ENCODE measurements around the gene ZDHHC17. TPM values are rescaled to one million over a fixed set of nuclear protein-coding genes. Genes with fewer than 3 reads are reported as not detected.
"Not testable (repeated sequence)": the region's sequence is repeated elsewhere in the genome, so short reads cannot be mapped to it uniquely, and the experiment has no call there.

Gene ZDHHC17
- total RNA-seq (2014; rRNA removed; shearing (Covaris generic)), result 22.9 and 31.8 TPM in 2 replicates

GRCh38 chr12:76763746-76764675 is at the start of gene ZDHHC17:
Gene ZDHHC17, plus strand, starts transcription at chr12:76764115. Its CDS starts 122 bp downstream, at chr12:76764237.
- Histone ChIP-seq H3K27me3 (ENCODE audit: control insufficient read depth, insufficient read depth, low read length) (no peaks in the 10 kb centered on the region), H3K36me3 (replicated peaks; ENCODE audit: control insufficient read depth, insufficient read depth, low read length) (no peaks in the 10 kb centered on the region)
- peak; percentile 96 for DNase-seq

GRCh38 chr12:76714415-76714814 is 49.5 kb upstream of the ZDHHC17 start:
- H3K4me3 ChIP-seq (ENCODE audit: insufficient read depth, low read depth, low read length), result no peak overlapping the region
- DNase-seq, result no peak
- no peaks in the 10 kb centered on the region for H3K36me3 ChIP-seq (replicated peaks; ENCODE audit: control insufficient read depth, insufficient read depth, low read length)
- no peaks in the 10 kb centered on the region; the same call in 1 of the 2 replicates for H3K27me3 ChIP-seq (ENCODE audit: control insufficient read depth, insufficient read depth, low read length)

More at GRCh38 chr12:76763746-76764675, at the start of gene ZDHHC17:
- peak within 1 kb of the TSS; percentile 92 for H3K4me3 ChIP-seq (ENCODE audit: insufficient read depth, low read depth, low read length)

- no peak for DNase-seq
- Histone ChIP-seq H3K4me3 (ENCODE audit: insufficient read depth, low read depth, low read length) (no peak overlapping the region), H3K27me3 (ENCODE audit: control insufficient read depth, insufficient read depth, low read length) (no peaks in the 10 kb centered on the region; the same call in 1 of the 2 replicates), H3K36me3 (replicated peaks; ENCODE audit: control insufficient read depth, insufficient read depth, low read length) (no peaks in the 10 kb centered on the region)
Measured at GRCh38 chr12:76714861-76715260, 49.1 kb upstream of the ZDHHC17 start.

GRCh38 chr12:76715332-76715731 is 48.6 kb upstream of the ZDHHC17 start:
- Histone ChIP-seq H3K27me3 (ENCODE audit: control insufficient read depth, insufficient read depth, low read length) (no peaks in the 10 kb centered on the region; the same call in 1 of the 2 replicates), H3K4me3 (ENCODE audit: insufficient read depth, low read depth, low read length) (no peak overlapping the region), H3K36me3 (replicated peaks; ENCODE audit: control insufficient read depth, insufficient read depth, low read length) (no peaks in the 10 kb centered on the region)
- DNase-seq, result no peak

GRCh38 chr12:76717314-76717713 is 46.6 kb upstream of the ZDHHC17 start:
- no peaks in the 10 kb centered on the region; the same call in 1 of the 2 replicates for H3K27me3 ChIP-seq (ENCODE audit: control insufficient read depth, insufficient read depth, low read length)
- H3K36me3 ChIP-seq (replicated peaks; ENCODE audit: control insufficient read depth, insufficient read depth, low read length), result no peaks in the 10 kb centered on the region
- DNase-seq, result no peak
- H3K4me3 ChIP-seq (ENCODE audit: insufficient read depth, low read depth, low read length), result no peak overlapping the region

- Histone ChIP-seq H3K27me3 (ENCODE audit: control insufficient read depth, insufficient read depth, low read length) (no peaks in the 10 kb centered on the region; the same call in 1 of the 2 replicates), H3K4me3 (ENCODE audit: insufficient read depth, low read depth, low read length) (no peak overlapping the region), H3K36me3 (replicated peaks; ENCODE audit: control insufficient read depth, insufficient read depth, low read length) (no peaks in the 10 kb centered on the region)
- DNase-seq, result no peak
Measured at GRCh38 chr12:76719171-76720041, 44.5 kb upstream of the ZDHHC17 start.

- Histone ChIP-seq H3K36me3 (replicated peaks; ENCODE audit: control insufficient read depth, insufficient read depth, low read length) (no peaks in the 10 kb centered on the region), H3K27me3 (ENCODE audit: control insufficient read depth, insufficient read depth, low read length) (no peaks in the 10 kb centered on the region), H3K4me3 (ENCODE audit: insufficient read depth, low read depth, low read length) (no peak overlapping the region)
- DNase-seq, result no peak
Measured at GRCh38 chr12:76720068-76720467, 43.8 kb upstream of the ZDHHC17 start.

GRCh38 chr12:76726626-76727025 is 37.3 kb upstream of the ZDHHC17 start:
- no peaks in the 10 kb centered on the region for H3K36me3 ChIP-seq (replicated peaks; ENCODE audit: control insufficient read depth, insufficient read depth, low read length)
- H3K4me3 ChIP-seq (ENCODE audit: insufficient read depth, low read depth, low read length), result no peak overlapping the region
- DNase-seq, result no peak
- H3K27me3 ChIP-seq (ENCODE audit: control insufficient read depth, insufficient read depth, low read length), result no peaks in the 10 kb centered on the region

- not testable (repeated sequence) for H3K36me3 ChIP-seq (replicated peaks; ENCODE audit: control insufficient read depth, insufficient read depth, low read length); DNase-seq; H3K4me3 ChIP-seq (ENCODE audit: insufficient read depth, low read depth, low read length); H3K27me3 ChIP-seq (ENCODE audit: control insufficient read depth, insufficient read depth, low read length)
Measured at GRCh38 chr12:76732188-76732587, 31.7 kb upstream of the ZDHHC17 start.

GRCh38 chr12:76737689-76738088 is 26.2 kb upstream of the ZDHHC17 start:
- not testable (repeated sequence) for DNase-seq; H3K4me3 ChIP-seq (ENCODE audit: insufficient read depth, low read depth, low read length); H3K36me3 ChIP-seq (replicated peaks; ENCODE audit: control insufficient read depth, insufficient read depth, low read length); H3K27me3 ChIP-seq (ENCODE audit: control insufficient read depth, insufficient read depth, low read length)

- DNase-seq, result no peak
Measured at GRCh38 chr12:76738824-76739579, 24.9 kb upstream of the ZDHHC17 start.

GRCh38 chr12:76739896-76740295 is 24.0 kb upstream of the ZDHHC17 start:
- Histone ChIP-seq H3K4me3 (ENCODE audit: insufficient read depth, low read depth, low read length) (no peak overlapping the region), H3K36me3 (replicated peaks; ENCODE audit: control insufficient read depth, insufficient read depth, low read length) (no peaks in the 10 kb centered on the region), H3K27me3 (ENCODE audit: control insufficient read depth, insufficient read depth, low read length) (no peaks in the 10 kb centered on the region)
- no peak for DNase-seq

More at GRCh38 chr12:76738824-76739579, 24.9 kb upstream of the ZDHHC17 start:
- H3K36me3 ChIP-seq (replicated peaks; ENCODE audit: control insufficient read depth, insufficient read depth, low read length), result no peaks in the 10 kb centered on the region
- H3K27me3 ChIP-seq (ENCODE audit: control insufficient read depth, insufficient read depth, low read length), result no peaks in the 10 kb centered on the region
- H3K4me3 ChIP-seq (ENCODE audit: insufficient read depth, low read depth, low read length), result no peak overlapping the region

GRCh38 chr12:76740501-76740900 is 23.4 kb upstream of the ZDHHC17 start:
- no peaks in the 10 kb centered on the region for H3K27me3 ChIP-seq (ENCODE audit: control insufficient read depth, insufficient read depth, low read length)
- H3K4me3 ChIP-seq (ENCODE audit: insufficient read depth, low read depth, low read length), result no peak overlapping the region
- no peak for DNase-seq
- no peaks in the 10 kb centered on the region for H3K36me3 ChIP-seq (replicated peaks; ENCODE audit: control insufficient read depth, insufficient read depth, low read length)

GRCh38 chr12:76745343-76745742 is 18.6 kb upstream of the ZDHHC17 start:
- Histone ChIP-seq H3K36me3 (replicated peaks; ENCODE audit: control insufficient read depth, insufficient read depth, low read length) (no peaks in the 10 kb centered on the region), H3K4me3 (ENCODE audit: insufficient read depth, low read depth, low read length) (no peak overlapping the region), H3K27me3 (ENCODE audit: control insufficient read depth, insufficient read depth, low read length) (no peaks in the 10 kb centered on the region)
- no peak for DNase-seq

All from H7 (cell line).